ENCODE data around the gene GJC1.
"Not testable (repeated sequence)": the region's sequence is repeated elsewhere in the genome, so short reads cannot be mapped to it uniquely, and the experiment has no call there.

The GJC1 gene

GRCh38 chr17:44757918-44758413 lies 72.1 kb downstream of the GJC1 start:
- DNase-seq = no peak

DNA sequence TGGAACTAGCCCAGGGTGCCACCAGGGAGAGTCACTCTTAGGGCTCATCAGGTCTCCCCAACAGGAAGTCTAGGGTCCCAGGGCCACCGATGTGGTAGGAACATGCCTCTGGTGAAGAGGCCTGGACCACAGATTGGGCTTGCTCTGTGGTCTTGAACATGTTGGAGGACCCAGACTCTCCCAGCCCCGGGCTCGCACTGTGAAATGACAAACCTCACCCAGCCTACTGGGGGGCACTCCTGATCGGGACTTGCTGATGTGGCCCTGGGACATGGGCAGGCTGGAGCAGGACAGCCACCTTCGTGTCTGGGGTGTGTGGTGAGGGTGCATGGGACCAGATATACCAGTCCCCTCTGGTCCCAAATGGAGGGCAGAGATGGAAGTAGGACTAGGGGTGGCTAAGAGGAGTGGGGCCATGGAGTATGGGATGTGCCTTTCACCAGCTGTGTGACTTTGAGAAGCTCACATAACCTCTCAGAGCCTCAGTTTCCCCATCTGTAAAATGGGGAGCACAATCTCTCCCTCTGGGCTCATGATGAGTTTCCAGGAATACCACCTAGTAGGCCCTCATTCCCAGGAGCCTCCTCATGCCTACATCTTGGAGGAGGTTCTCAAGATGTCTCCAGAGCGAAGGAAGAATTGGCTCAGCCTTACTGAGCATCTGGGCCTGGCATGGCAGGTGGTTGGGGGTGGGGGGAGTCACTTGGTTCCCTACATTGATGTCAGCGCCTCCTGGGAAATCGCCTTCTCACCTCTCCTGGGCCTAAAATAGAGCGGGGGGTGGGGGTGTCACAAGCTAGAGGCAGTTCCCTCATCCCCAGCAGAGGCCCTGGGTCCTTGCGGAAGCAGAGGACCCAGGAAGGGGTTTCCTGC lies 72.8 kb downstream of the GJC1 start:
- no peak for DNase-seq

- DNase-seq = not testable (repeated sequence)
These were observed 74.9 kb downstream of the GJC1 start for GRCh38 chr17:44755180-44755579.

DNA sequence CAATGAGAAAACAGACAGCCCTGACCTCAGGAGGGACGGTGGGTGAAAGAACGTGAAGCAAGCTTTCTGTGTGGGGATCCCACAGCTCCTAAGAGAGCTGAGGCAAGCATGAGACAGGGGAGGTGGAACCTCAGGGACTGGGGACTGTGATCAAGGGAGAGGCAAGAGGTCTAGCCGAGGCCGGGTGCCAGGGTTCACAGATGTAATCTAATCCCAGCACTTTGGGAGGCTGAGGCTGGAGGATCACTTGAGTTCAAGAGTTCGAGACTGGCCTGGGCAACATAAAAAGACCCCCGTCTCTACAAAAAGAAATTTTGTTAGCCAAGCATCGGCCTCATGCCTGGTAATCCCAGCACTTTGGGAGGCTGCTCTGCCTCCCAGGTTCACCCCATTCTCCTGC lies 75.8 kb downstream of the GJC1 start:
- DNase-seq = no peak

DNA sequence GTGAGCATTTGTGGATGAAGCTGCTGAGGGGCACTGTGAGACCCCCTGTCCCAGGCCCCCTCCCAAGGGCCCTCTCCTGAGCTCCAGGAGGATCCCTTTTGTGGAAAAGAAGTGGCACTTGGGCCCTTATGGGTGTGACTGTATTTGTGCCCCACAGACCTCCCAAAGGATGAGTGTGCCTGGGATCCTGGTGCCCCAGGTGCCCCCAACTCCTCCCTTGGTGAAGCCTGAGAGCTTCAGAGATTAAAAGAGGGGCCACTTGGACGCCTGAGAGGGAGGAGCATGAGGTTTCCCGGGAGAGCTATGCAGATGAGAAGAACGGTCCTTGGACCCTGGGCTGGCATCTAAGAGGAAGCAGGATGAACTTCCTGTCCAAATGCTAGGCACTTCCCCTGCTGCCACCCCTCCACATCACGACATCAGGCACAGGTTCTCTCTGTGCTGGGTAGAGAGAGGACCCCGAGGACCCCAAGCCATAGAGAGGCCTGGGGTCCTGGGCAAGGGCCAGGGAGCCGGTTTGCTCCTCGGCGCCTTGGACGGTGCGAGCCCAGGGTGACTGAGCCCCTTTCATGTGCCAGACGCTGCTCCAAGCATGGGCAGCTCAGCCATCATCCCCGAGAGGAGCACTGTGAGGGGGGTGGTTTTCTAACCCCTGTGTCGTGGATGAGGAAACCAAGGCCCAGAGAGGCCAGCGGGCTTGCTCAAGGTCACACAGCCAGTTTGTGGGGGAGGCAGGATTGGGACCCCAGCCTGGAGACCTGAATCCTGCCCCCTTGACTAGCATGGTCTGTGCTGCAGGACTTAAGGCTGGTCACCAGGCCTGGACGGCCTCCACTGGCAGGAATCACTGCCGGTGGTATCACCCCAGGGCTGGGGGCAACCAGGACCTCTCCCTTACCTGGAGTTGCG lies 76.9 kb downstream of the GJC1 start:
- no peak for DNase-seq

GRCh38 chr17:44751806-44752205 lies 78.3 kb downstream of the GJC1 start:
- DNase-seq = no peak

DNA sequence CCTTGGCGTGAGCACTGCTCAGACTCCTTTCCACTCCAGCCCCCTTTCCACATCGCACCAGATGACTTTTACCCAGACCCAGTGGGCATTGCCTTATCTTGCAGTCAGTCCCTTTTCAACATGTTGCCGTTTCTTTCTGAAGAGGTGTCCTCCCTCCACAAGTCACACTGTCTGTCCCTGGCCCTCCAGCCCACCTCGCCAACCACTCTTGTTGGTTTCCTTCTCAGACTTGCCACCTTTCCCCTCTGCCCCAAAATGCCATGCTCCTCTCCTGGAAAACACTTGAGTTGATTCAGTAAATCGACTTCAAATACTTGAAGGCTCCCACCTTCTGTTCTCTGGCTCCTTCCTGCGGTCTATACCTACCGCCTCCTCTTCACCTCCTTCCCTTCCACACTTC lies 78.8 kb downstream of the GJC1 start:
- no peak for DNase-seq

- DNase-seq = no peak
These were observed 80.1 kb downstream of the GJC1 start for GRCh38 chr17:44749980-44750318.

GRCh38 chr17:44749076-44749979 lies 80.8 kb downstream of the GJC1 start:
- DNase-seq = no peak
